SU-DHL-6 (cell line): Measurements from ENCODE around the gene SNAP29.

Experiments
- H2AFZ ChIP-seq: fragments of 200-600 bp; sonication (generic); 2 replicates; pipeline ENCODE4 v1.6.1; 2014; ENCODE audit warnings: low read depth, mild to moderate bottlenecking, moderate library complexity, mixed read lengths, antibody characterized with exemption, low read length; ENCODE audit not compliant: severe bottlenecking
- H3F3A ChIP-seq: fragments of 200-600 bp; shearing (Covaris generic); 2 replicates; pipeline ENCODE4 v1.6.0; 2016; ENCODE audit warnings: antibody characterized with exemption, mild to moderate bottlenecking; ENCODE audit not compliant: insufficient read depth
- H3K27ac ChIP-seq: fragments of 200-600 bp; sonication (generic); 2 replicates; pipeline ENCODE4 v1.5.1; 2016; ENCODE audit warnings: low read depth, mild to moderate bottlenecking, low read length, moderate library complexity, mixed read lengths
- H3K27me3 ChIP-seq: fragments of 200-600 bp; sonication (generic), shearing (Covaris generic); 2 replicates; pipeline ENCODE4 v1.6.0; 2014; ENCODE audit warnings: mild to moderate bottlenecking, low read length
- H3K36me3 ChIP-seq: fragments of 200-600 bp; sonication (generic); 2 replicates; pipeline ENCODE4 v1.6.1; 2014; ENCODE audit warnings: mild to moderate bottlenecking, low read length, mixed read lengths
- H3K4me2 ChIP-seq: fragments of 300-600, 200-600 bp; shearing (Covaris generic), sonication (generic); 2 replicates; pipeline ENCODE4 v1.6.0; 2014; ENCODE audit warnings: low read length, low read depth, mild to moderate bottlenecking; ENCODE audit not compliant: poor library complexity, severe bottlenecking
- H3K4me3 ChIP-seq: fragments of 200-600 bp; sonication (generic); 2 replicates; pipeline ENCODE4 v1.5.1; 2014; ENCODE audit warnings: antibody characterized with exemption, low read length, mild to moderate bottlenecking, mixed read lengths; ENCODE audit not compliant: insufficient read depth, poor library complexity, severe bottlenecking
- H3K79me2 ChIP-seq: fragments of 200-600 bp; sonication (generic); 2 replicates; pipeline ENCODE4 v1.6.1; 2014; ENCODE audit warnings: mild to moderate bottlenecking, low read length, moderate library complexity; ENCODE audit not compliant: insufficient read depth
- H3K9ac ChIP-seq: fragments of 200-600 bp; sonication (generic); 2 replicates; pipeline ENCODE4 v1.7.0; 2014; ENCODE audit warnings: mild to moderate bottlenecking, low read length
- H3K9me2 ChIP-seq: fragments of 200-600 bp; sonication (generic); replicated peaks from 2 replicates; pipeline ENCODE4 v1.6.1; 2014; ENCODE audit warnings: low read length; ENCODE audit not compliant: insufficient read depth
- H3K9me3 ChIP-seq: fragments of 200-600 bp; sonication (generic); 2 replicates; pipeline ENCODE4 v1.6.1; 2014; ENCODE audit warnings: low read length, mixed read lengths; ENCODE audit not compliant: insufficient read depth
- H4K20me1 ChIP-seq: fragments of 200-600 bp; sonication (generic); 2 replicates; pipeline ENCODE4 v1.6.1; 2014; ENCODE audit warnings: low read depth, mild to moderate bottlenecking, antibody characterized with exemption, low read length, moderate library complexity, mixed read lengths
- EZH2phosphoT487 ChIP-seq: fragments of 200-600 bp; sonication (generic), shearing (Covaris generic); conservative IDR thresholded peaks from 2 replicates; pipeline ENCODE4 v1.6.1; 2018; ENCODE audit warnings: mild to moderate bottlenecking, antibody characterized with exemption, low read length, moderate library complexity, mixed read lengths
- TF ChIP-seq, protein P1 (sequence below): fragments of 200-600 bp; sonication (generic); IDR thresholded peaks from one replicate; pipeline ENCODE4 v1.5.1; 2017; ENCODE audit warnings: antibody characterized with exemption, mild to moderate bottlenecking, low read length, moderate library complexity; ENCODE audit not compliant: insufficient read depth, poor library complexity, severe bottlenecking

The SNAP29 gene

DNA sequence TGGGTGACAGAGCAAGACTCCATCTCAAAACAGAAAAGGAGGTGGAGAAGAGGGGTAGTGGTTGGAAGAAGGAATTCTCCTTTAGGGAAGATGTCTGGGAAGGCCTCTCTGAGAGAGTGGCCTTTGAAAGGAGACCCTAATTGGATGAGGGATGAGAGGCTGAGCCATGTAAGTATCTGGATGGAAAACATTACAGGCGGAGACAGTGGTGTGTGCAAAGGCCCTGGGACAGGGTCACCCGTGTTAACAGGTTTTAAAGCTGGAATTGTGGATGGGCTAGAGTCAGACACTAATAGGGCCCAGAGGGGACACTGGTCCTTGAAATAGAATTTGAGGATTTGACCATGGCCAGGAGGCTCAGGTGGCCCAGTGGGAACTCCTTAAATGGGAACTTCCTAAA is 10.4 kb downstream of the SNAP29 start:
- no peaks in the 10 kb centered on the region for H3K36me3 ChIP-seq
- H3K4me3 ChIP-seq: no peak overlapping the region
- H3F3A ChIP-seq: no peaks in the 10 kb centered on the region
- no peak overlapping the region for H2AFZ ChIP-seq
- no peak overlapping the region for H3K27ac ChIP-seq
- no peaks in the 10 kb centered on the region for H4K20me1 ChIP-seq
- H3K9me3 ChIP-seq: no peaks in the 10 kb centered on the region
- H3K9ac ChIP-seq: no peak overlapping the region
- no peaks in the 10 kb centered on the region for H3K9me2 ChIP-seq
- H3K4me2 ChIP-seq: no peak overlapping the region
- no peaks in the 10 kb centered on the region for H3K79me2 ChIP-seq
- TF ChIP-seq, protein P1, sequence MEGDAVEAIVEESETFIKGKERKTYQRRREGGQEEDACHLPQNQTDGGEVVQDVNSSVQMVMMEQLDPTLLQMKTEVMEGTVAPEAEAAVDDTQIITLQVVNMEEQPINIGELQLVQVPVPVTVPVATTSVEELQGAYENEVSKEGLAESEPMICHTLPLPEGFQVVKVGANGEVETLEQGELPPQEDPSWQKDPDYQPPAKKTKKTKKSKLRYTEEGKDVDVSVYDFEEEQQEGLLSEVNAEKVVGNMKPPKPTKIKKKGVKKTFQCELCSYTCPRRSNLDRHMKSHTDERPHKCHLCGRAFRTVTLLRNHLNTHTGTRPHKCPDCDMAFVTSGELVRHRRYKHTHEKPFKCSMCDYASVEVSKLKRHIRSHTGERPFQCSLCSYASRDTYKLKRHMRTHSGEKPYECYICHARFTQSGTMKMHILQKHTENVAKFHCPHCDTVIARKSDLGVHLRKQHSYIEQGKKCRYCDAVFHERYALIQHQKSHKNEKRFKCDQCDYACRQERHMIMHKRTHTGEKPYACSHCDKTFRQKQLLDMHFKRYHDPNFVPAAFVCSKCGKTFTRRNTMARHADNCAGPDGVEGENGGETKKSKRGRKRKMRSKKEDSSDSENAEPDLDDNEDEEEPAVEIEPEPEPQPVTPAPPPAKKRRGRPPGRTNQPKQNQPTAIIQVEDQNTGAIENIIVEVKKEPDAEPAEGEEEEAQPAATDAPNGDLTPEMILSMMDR: no peak
- TF ChIP-seq EZH2phosphoT487: no peak
- no peaks in the 10 kb centered on the region for H3K27me3 ChIP-seq

DNA sequence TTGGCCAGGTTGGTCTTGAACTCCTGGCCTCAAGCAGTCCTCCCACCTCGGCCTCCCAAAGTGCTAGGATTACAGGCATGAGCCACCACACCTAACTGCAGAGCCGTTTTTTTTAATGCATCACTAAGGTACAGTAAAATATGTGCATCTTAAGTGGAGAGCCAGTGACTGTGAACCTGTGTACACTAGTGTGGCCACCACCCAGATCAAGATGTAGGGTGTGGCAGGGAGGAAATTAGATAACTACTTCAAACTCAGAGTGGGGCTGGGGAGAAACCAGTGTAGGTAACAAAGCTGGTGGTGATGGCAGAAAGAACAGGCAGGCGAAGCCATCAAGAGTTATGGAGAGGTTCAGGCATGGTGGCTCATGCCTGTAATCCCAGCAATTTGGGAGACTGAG is 14.4 kb downstream of the SNAP29 start:
- no peaks in the 10 kb centered on the region for H3K79me2 ChIP-seq
- H3K4me2 ChIP-seq: no peak overlapping the region
- no peaks in the 10 kb centered on the region for H3K27me3 ChIP-seq
- no peaks in the 10 kb centered on the region for H3K9me2 ChIP-seq
- no peak overlapping the region for H3K27ac ChIP-seq
- H3K4me3 ChIP-seq: no peak overlapping the region
- TF ChIP-seq, protein P1: no peak
- TF ChIP-seq EZH2phosphoT487: no peak
- no peak overlapping the region for H2AFZ ChIP-seq
- H3F3A ChIP-seq: no peaks in the 10 kb centered on the region
- H3K9me3 ChIP-seq: no peaks in the 10 kb centered on the region
- no peaks in the 10 kb centered on the region for H4K20me1 ChIP-seq
- H3K36me3 ChIP-seq: no peaks in the 10 kb centered on the region
- H3K9ac ChIP-seq: no peak overlapping the region

DNA sequence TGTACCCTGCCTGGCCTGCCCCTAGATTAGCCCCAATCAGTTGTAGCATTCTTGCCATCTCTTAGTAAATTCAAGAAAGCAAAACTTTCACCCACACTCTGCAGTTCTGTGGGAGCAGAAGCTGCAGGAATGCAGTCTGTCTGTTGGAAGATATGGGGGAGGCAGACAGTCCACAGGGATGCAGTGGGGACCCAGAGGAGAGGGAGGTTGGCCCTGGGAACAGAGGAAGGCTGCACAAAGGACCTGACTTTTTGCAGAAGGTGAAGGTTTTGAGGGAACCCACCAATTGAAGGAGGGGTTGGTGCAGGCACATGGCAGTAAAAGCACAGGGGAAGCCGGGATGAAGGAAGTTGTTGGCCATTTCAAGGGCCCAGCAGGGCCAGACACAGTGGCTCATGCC is 16.5 kb downstream of the SNAP29 start:
- no peak overlapping the region for H3K27ac ChIP-seq
- H3K4me3 ChIP-seq: no peak overlapping the region
- H4K20me1 ChIP-seq: no peaks in the 10 kb centered on the region
- TF ChIP-seq EZH2phosphoT487: no peak
- TF ChIP-seq, protein P1: no peak
- no peak overlapping the region for H3K9ac ChIP-seq
- H3F3A ChIP-seq: no peaks in the 10 kb centered on the region
- H3K4me2 ChIP-seq: no peak overlapping the region
- H3K9me3 ChIP-seq: no peaks in the 10 kb centered on the region
- H3K79me2 ChIP-seq: no peaks in the 10 kb centered on the region
- no peaks in the 10 kb centered on the region for H3K27me3 ChIP-seq
- H2AFZ ChIP-seq: no peak overlapping the region
- no peaks in the 10 kb centered on the region for H3K9me2 ChIP-seq
- no peaks in the 10 kb centered on the region for H3K36me3 ChIP-seq

DNA sequence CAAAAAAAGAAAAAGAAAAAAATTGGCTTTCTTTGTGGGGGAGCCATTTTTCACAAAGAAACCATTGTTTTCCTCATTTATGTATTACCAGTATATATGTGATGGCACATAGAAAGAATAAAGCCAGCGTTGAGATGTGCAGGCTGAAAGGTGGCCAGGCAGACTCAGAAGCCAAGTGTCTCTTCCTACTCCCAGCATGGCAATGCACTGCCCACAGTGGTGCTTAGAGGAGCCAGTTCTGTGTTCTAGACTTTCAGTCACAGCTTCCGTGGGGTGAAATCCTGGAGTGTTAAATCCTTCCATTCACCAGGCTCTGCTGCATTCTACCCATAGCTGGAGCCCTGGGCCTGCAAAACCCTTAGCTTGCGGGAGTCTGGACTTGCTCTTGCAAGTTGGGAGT is 18.9 kb downstream of the SNAP29 start:
- H3K9me2 ChIP-seq: no peaks in the 10 kb centered on the region
- TF ChIP-seq, protein P1: no peak
- no peak for TF ChIP-seq EZH2phosphoT487

More for the DNA sequence above, 18.9 kb downstream of the SNAP29 start:
- no peak overlapping the region for H3K27ac ChIP-seq
- no peak overlapping the region for H2AFZ ChIP-seq
- no peaks in the 10 kb centered on the region for H3K79me2 ChIP-seq
- no peaks in the 10 kb centered on the region for H3K9me3 ChIP-seq
- H3F3A ChIP-seq: no peaks in the 10 kb centered on the region
- H3K36me3 ChIP-seq: no peaks in the 10 kb centered on the region
- H3K27me3 ChIP-seq: no peaks in the 10 kb centered on the region
- no peak overlapping the region for H3K4me2 ChIP-seq
- no peak overlapping the region for H3K4me3 ChIP-seq
- H3K9ac ChIP-seq: no peak overlapping the region
- no peaks in the 10 kb centered on the region for H4K20me1 ChIP-seq
